Left lung (tissue), 10 donors: ENCODE measurements around the gene ODAD4. TPM values are rescaled to one million over a fixed set of nuclear protein-coding genes. Genes with fewer than 3 reads are reported as not detected.

Experiments
- ATAC-seq: fragments of 200-7000 bp; cut with Tn5 transposase; one replicate; pipeline ENCODE4 v1.9.1; 2020; ENCODE audit warnings: moderate library complexity
- DNase-seq, 4 donors: peaks; one replicate each; pipeline ENCODE4 v3.0.0-alpha.2; 2013 to 2020
- H3K27ac ChIP-seq, 2 donors: fragments of 200-600 bp; sonication (generic) in 1 of 2; one replicate each; pipeline versions ENCODE4 v1.5.0 to v1.8.0; 2020 to 2021
- H3K27me3 ChIP-seq, 2 donors: fragments of 200-600 bp; sonication (generic) in 1 of 2; one replicate each; pipeline versions ENCODE4 v1.5.0 to v1.8.0; 2020 to 2021
- H3K36me3 ChIP-seq, 2 donors: fragments of 200-600 bp; sonication (generic) in 1 of 2; one replicate each; pipeline versions ENCODE4 v1.5.0 to v1.8.0; 2020 to 2021
- H3K4me1 ChIP-seq, 2 donors: fragments of 200-600 bp; one replicate each; pipeline ENCODE4 v1.8.0; 2021
- H3K4me3 ChIP-seq, 2 donors: fragments of 200-600 bp; sonication (generic) in 1 of 2; one replicate each; pipeline versions ENCODE4 v1.5.0 to v1.8.0; 2020 to 2021; ENCODE audit warnings: mild to moderate bottlenecking in 1 of 2
- H3K9me3 ChIP-seq, 2 donors: fragments of 200-600 bp; sonication (generic) in 1 of 2; one replicate each; pipeline versions ENCODE4 v1.5.0 to v1.8.0; 2020 to 2021
- CTCF ChIP-seq, 2 donors: fragments of 200-600 bp; sonication (generic) in 1 of 2; IDR thresholded peaks; one replicate each; pipeline versions ENCODE4 v1.5.0 to v1.8.0; 2021; ENCODE audit warnings: antibody characterized with exemption in 2 of 2
- intact Hi-C, 2 donors: fragments of 100-400 bp; cut with DNase I; formaldehyde crosslinking; loops; one replicate each; pipeline versions ENCODE4 v1.11.2 to v1.14.2; 2022
- polyA plus RNA-seq, 6 donors: library from polyadenylated mRNA; unstranded; fragments of 120-200 nt; gene quantifications; one replicate each; pipeline ENCODE4 v1.2.1, GENCODE V29; 2013; ENCODE audit not compliant: insufficient read length in 6 of 6
- total RNA-seq, 2 donors: library from RNA; stranded (reverse); fragmentation: NEBNext Ultra II Directional; extraction: Animal tissue kit (Norgen Biotek cat#: 25700); gene quantifications; one replicate each; pipeline ENCODE4 v1.2.1, GENCODE V29; 2021
- donor health status: DM: no; HTN: yes; CAD: no.
- donor health status: DM: no; HTN: no; CAD: no.

ODAD4 gene
- total and polyA plus RNA-seq, 8 donors, result 0.73 to 7.8 (median 5.6) TPM

DNA sequence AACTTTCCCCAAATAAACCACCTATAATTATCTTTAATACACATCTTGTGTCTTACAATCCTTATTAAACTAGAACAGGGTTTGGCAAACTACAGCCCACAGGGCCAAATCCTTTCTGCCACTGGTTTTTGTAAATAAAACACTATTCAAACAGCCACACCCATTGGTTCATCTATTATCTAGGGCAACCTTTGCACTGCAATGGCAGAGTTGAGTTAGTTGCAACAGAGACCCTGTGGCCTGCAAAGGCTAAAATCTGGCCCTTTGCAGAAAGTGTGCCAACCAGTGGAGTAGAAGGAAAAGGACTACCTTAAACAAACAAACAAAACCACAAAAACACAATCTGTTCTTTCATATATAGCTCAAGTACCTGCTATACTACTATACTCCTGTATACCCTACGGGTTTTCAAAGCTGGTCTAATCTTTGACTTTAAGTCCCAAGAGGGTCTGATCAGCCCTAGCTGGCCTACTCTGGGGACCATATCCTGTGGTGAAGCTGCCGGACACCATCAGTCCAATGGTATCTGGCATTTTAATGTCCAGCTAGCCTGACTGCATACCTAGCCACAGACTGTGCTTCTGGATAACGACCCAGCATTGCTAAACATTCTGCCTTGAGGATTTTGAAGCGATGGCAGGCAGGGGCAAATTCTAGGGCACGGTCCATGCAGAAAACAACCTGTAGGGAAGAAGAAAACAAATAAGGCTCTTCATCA, 59.4 kb downstream of the ODAD4 start:
- H3K4me1 ChIP-seq, result peaks cover 0 to 4% of the 10 kb centered on the region in 2 donors
- H3K27ac ChIP-seq, result no peak overlapping the region
- no peak for TF ChIP-seq CTCF (IDR thresholded peaks at IDR 0.05)
- H3K27me3 ChIP-seq, result no peaks in the 10 kb centered on the region
- ATAC-seq (no peak), DNase-seq (peak in 1 of 4 donors; percentile 2)
- no peak overlapping the region for H3K4me3 ChIP-seq
- H3K36me3 ChIP-seq, result peaks cover 0 to 100% of the 10 kb centered on the region in 2 donors
- intact Hi-C loops, result no loop called here
- no peaks in the 10 kb centered on the region for H3K9me3 ChIP-seq

DNA sequence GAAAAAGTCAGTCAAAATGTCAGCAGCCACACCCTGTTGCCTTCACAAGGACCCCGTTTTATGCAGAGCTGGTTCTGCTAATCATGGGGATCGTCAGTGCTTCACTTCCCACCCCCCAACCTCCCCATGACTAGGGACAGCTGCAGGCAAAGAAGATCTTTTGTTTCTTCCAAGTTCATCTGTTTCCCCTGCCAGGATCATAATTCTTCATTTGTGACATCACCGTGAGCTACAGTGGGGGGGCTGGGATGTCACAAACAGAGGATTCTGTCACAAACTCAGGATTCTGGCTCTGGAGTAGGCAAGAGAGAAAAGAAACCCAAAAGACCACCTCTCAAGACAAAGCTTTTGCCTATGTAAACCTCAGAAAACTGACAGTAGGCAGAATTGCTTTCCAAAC, 62.2 kb downstream of the ODAD4 start:
- intact Hi-C loops, result no loop called here
- Histone ChIP-seq H3K4me3 (no peak overlapping the region), H3K36me3 (peaks cover 0 to 100% of the 10 kb centered on the region in 2 donors), H3K27me3 (no peaks in the 10 kb centered on the region), H3K27ac (no peak overlapping the region), H3K4me1 (peaks cover 0 to 4% of the 10 kb centered on the region in 2 donors), H3K9me3 (no peaks in the 10 kb centered on the region)
- DNase-seq, result no peak
- no peak for TF ChIP-seq CTCF (IDR thresholded peaks at IDR 0.05)
- ATAC-seq, result no peak

DNA sequence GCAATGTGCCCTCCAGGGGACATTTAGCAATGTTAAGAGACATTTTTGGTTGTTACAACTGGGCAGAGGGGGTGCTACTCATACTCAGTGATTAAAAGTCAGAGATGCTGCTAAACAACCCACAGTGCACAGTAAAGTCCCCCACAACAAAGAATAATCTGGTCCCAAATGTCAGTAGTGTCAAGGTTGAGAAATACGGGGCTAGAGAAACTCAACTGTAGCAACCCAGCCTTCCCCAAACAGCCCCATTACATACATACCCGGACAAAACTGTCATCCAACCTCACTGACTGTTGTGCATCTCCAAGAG, 66.4 kb downstream of the ODAD4 start:
- peaks cover 0 to 20% of the 10 kb centered on the region in 2 donors for H3K4me1 ChIP-seq
- TF ChIP-seq CTCF (IDR thresholded peaks at IDR 0.05), result no peak
- H3K27ac ChIP-seq, result no peak overlapping the region
- ATAC-seq (no peak), DNase-seq (no peak)
- H3K27me3 ChIP-seq, result no peaks in the 10 kb centered on the region
- no peak overlapping the region for H3K4me3 ChIP-seq
- intact Hi-C loops, result no loop called here
- peaks cover 0 to 88% of the 10 kb centered on the region in 2 donors for H3K36me3 ChIP-seq
- no peaks in the 10 kb centered on the region for H3K9me3 ChIP-seq

DNA sequence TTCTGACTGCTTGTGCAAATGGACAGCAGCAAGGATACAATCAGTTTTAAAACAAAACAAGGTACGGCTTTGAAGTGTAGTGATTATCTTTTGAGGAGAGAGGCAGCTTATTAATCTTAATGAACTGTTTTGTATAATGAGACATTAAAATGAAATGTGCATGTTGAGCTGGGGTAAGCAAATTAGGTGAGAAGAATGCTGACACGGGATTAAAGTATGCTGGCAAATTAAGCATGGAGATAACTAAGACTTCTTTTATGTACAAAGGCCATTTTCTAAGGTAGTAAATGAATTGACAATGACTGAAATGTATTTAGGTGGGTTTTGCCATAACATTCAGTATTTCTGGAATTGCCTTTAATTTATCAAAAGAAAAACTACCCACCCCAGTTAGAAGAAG, 68.1 kb downstream of the ODAD4 start:
- no peak for ATAC-seq
- H3K36me3 ChIP-seq, result peaks cover 0 to 80% of the 10 kb centered on the region in 2 donors
- intact Hi-C loops, result no loop called here
- H3K4me3 ChIP-seq, result no peak overlapping the region
- no peak for TF ChIP-seq CTCF (IDR thresholded peaks at IDR 0.05)
- H3K27me3 ChIP-seq, result no peaks in the 10 kb centered on the region
- peaks cover 0 to 36% of the 10 kb centered on the region in 2 donors for H3K4me1 ChIP-seq
- DNase-seq, result no peak
- no peaks in the 10 kb centered on the region for H3K9me3 ChIP-seq
- H3K27ac ChIP-seq, result no peak overlapping the region

- H3K4me1 ChIP-seq, result peaks cover 5 to 53% of the 10 kb centered on the region in 2 donors
- DNase-seq (no peak), ATAC-seq (no peak)
- peaks cover 0 to 60% of the 10 kb centered on the region in 2 donors for H3K36me3 ChIP-seq
- H3K27ac ChIP-seq, result peak overlapping the region in 1 of 2 donors; percentile 16
- TF ChIP-seq CTCF (IDR thresholded peaks at IDR 0.05), result no peak
- intact Hi-C loops, result no loop called here
- no peaks in the 10 kb centered on the region for H3K9me3 ChIP-seq
- H3K27me3 ChIP-seq, result no peaks in the 10 kb centered on the region
- no peak overlapping the region for H3K4me3 ChIP-seq
Measured at GRCh38 chr17:42000413-42001133, 70.2 kb downstream of the ODAD4 start.
